ENCODE data around the gene ABCD1. TPM values are rescaled to one million over a fixed set of nuclear protein-coding genes. Genes with fewer than 3 reads are reported as not detected.

Gene ABCD1
- total and polyA plus RNA-seq, 9 of the 15 experiments (the other 6 are each of a cell fraction or from before 2014, with no cell fraction given) = 0.07 to 6.9 (median 2.2) TPM

DNA sequence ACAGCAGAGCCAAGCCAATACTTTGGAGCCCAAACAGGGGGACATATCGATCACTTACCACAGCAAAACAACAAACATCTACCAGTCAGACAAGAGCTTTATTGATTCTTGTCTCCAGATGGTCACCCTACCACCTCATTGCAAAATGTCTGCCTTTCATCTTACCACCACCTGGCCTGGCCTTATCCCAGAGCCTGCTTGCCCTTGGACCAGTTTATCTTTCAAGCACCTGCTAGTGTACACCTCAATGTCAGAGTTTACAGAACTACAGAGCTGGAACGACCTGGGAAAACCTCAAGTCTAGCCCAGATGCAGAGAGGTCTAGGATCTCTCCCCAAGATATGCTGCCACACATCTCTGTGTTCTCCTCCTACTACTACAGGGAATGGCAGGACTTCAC is 5.0 kb upstream of the ABCD1 start:
- DNase-seq (ENCODE audit: extremely low read depth in 1 of 4, low spot score in 3 of 4) = no peak
- POLR2A ChIA-PET = interaction anchor here (0.6 to 1.9 kb wide), 3 partner anchors 11 to 27 kb away, joined by 3 to 6 read pairs (median 4); no protein-coding TSS in a partner anchor
- ATAC-seq = no peak
- BruUV-seq (replicated peaks) = no TSS peak
- Histone ChIP-seq H2AFZ (ENCODE audit: low read depth, low read length) (no peak overlapping the region), H3K9me3 (replicated peaks; ENCODE audit: control insufficient read depth, insufficient read depth, low read depth, low read length) (no peaks in the 10 kb centered on the region), H3K27me3 (ENCODE audit: control insufficient read depth in 2 of 2, insufficient read depth in 2 of 2, low read length in 2 of 2) (no peaks in the 10 kb centered on the region), H3K9me1 (ENCODE audit: control insufficient read depth, insufficient read depth, low read length) (no peaks in the 10 kb centered on the region), H3K4me2 (ENCODE audit: insufficient read depth, low read length) (no peak overlapping the region), H3K79me2 (ENCODE audit: control insufficient read depth, insufficient read depth, low read length) (peaks cover 51% of the 10 kb centered on the region), H4K20me1 (replicated peaks; ENCODE audit: control insufficient read depth, insufficient read depth, low read length) (peaks cover 10% of the 10 kb centered on the region), H3K4me1 (replicated peaks in 1 of 2; ENCODE audit: control insufficient read depth in 2 of 2, insufficient read depth in 2 of 2, low read length in 2 of 2) (peaks cover 12 to 18% of the 10 kb centered on the region in 2 experiments; a peak in 4 of 5 replicates), H3K4me3 (no peak overlapping the region), H3K9ac (ENCODE audit: insufficient read depth in 1 of 2, low read depth in 2 of 2, low read length in 2 of 2) (no peak overlapping the region; a peak in 1 of 4 replicates), H3K36me3 (ENCODE audit: control insufficient read depth, insufficient read depth, low read length) (peaks cover 75% of the 10 kb centered on the region), H3K27ac (ENCODE audit: extremely low read depth, low read depth, low read length) (no peak overlapping the region)
- 100% methylated on average over 2 of the region's 2 CpGs for WGBS (ENCODE audit: insufficient coverage, low coverage, missing lambda C conversion rate)
- no peak for TF ChIP-seq MTA2 (IDR thresholded peaks at IDR 0.05; ENCODE audit: low read depth)
- TF ChIP-seq ZNF24 (IDR thresholded peaks at IDR 0.05) = no peak
- no peak for TF ChIP-seq RFX5 (IDR thresholded peaks at IDR 0.05; ENCODE audit: low read depth, low read length)
- no peak for TF ChIP-seq FOXK1 (CRISPR knock-in tag; IDR thresholded peaks at IDR 0.05; ENCODE audit: borderline replicate concordance)
- TF ChIP-seq, protein P1, sequence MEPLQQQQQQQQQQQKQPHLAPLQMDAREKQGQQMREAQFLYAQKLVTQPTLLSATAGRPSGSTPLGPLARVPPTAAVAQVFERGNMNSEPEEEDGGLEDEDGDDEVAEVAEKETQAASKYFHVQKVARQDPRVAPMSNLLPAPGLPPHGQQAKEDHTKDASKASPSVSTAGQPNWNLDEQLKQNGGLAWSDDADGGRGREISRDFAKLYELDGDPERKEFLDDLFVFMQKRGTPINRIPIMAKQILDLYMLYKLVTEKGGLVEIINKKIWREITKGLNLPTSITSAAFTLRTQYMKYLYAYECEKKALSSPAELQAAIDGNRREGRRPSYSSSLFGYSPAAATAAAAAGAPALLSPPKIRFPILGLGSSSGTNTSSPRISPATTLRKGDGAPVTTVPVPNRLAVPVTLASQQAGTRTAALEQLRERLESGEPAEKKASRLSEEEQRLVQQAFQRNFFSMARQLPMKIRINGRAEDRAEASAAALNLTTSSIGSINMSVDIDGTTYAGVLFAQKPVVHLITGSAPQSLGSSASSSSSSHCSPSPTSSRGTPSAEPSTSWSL (CRISPR knock-in tag; IDR thresholded peaks at IDR 0.05; ENCODE audit: borderline replicate concordance) = no peak
- TF ChIP-seq MED1 (CRISPR knock-in tag; IDR thresholded peaks at IDR 0.05; ENCODE audit: borderline replicate concordance) = no peak
- CTCF ChIA-PET (ENCODE audit: low intra/inter-chr PET ratio) = no interaction called here
- intact Hi-C loops (cut with micrococcal nuclease) (no loop called here), in situ Hi-C loops (cut with MboI) (no loop called here)
- no peak for FAIRE-seq
